LHCN-M2 (cell line): ENCODE data around the gene EGFL8. TPM values are rescaled to one million over a fixed set of nuclear protein-coding genes. Genes with fewer than 3 reads are reported as not detected.
"Not testable (repeated sequence)": the region's sequence is repeated elsewhere in the genome, so short reads cannot be mapped to it uniquely, and the experiment has no call there.

Experiments
- DNase-seq: peaks from one replicate; pipeline ENCODE4 v3.0.0-alpha.2; 2012; ENCODE audit warnings: low read depth
- total RNA-seq: library from RNA; depleted of rRNA; stranded (reverse); fragments of >200 nt; gene quantifications from 2 replicates; pipeline ENCODE4 v1.2.3, GENCODE V29; 2014

EGFL8 gene
- total RNA-seq, 1 experiment from 2014 or later = 2.4 TPM

DNA sequence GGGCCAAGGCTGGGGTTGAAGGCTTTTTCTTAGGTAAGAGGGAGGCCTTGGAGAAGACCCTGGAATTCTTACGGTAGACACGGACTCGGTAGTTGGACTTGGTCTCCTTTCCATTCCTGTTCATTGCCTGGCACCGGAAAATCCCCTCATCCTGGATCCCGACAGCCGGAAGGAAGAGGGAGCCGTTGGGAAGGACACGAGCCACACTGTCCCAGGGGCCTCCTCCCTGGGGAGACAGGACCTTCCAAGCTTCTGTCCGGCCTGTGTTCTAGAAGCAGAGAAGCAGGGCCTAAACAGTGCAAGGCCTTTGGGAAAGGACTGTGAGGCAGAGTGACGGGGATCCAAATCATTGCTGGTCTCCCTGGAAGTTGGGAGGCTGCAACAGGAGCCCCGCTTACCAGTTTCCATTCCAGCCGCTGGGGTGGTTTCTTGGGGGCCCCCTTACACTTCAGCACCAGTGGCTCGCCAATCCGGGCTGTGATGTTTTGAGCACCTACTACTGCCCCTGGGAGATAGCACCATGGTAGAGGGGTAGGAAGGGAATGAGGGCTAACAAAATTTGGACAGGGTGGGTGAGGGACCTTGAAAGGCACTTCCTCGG lies 19.2 kb downstream of the EGFL8 start:
- no peak for DNase-seq

DNA sequence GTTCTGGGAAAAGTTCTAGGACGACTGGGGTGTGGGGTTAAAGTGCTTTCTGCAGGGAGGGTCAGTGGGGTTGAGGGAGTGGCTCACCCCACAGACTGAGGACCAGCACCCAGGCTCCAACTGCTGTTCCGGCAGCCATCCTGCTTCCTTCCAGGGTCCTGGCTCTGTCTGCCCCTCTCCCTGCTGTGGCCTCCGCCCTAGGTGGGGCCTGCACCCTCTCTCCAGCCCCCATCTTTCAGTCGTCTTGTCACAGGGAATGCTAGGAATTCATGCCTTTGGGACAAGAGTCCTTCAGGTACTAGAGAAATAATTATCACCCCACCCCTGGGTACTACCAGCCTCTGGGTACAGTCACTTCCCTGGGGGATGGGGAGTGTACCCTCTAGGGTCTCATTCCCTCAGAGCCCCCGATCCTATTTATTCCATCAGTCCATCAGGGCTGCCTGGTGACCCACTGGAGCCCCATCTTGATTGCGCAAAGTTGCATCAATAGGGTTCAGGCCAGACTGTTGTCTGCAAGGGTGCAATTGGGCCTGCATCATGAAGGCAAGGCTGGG lies 19.8 kb downstream of the EGFL8 start, which contains the start of gene AGER:
TSS of gene AGER (minus strand) at position 170 of the 557 bp plus-strand sequence. CDS start at position 139, 31 bp downstream.
- DNase-seq = no peak

DNA sequence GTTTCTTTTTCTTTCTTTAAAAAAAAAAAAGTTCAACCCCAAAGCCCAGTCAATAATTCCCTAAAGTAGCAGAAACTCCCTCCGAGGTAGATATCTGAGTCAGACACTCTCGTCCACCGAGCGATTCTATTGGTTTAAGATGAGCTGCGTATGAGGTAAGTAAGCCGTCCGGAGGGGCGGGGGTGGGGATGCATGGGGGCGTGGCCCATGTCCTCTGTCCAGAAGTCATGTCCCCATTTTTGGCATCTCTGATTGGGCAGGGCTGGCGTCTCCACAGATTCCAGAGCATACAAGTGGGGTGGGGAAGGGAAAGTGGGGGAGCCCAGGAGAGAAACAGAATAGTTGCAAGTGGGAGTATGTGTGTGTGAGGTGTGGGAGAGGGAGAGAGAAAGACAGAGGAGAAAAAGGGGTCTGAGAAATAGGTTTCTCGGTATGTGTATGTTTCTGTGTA lies 21.3 kb downstream of the EGFL8 start:
- DNase-seq = peak; percentile 88

DNA sequence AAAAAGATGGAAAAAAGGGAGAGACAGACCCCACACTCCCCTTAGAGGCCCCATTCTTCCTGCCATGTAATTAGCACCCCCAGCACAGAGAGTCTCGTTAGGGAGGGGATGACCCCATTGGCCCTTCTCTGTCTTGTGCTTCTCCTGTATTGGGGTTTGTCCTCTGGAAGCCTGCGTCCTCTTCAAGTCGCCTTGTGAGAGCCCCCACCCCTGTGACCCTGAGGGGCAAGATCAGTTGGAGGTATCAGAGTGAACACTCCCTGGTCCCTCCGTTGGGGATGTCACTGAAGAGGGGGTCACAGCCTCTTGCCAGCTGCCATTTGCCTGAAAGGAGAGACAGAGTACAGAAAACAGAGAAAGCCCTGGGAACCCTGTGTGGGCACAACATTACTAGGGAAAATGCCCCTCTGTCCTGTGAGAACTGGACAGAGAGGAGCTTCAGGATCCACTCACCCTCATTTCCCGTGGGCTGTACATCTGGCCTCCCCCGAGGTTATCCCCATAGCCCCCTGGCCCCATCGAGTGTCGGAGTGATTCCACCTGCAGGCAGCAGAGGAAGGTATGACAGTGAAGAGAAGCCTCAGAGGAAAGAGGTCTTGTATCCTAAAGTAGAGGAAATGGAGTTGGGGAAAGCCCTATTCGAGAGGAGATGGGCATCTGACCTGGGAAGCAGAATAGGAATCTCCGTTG lies 21.9 kb downstream of the EGFL8 start:
- DNase-seq = not testable (repeated sequence)

DNA sequence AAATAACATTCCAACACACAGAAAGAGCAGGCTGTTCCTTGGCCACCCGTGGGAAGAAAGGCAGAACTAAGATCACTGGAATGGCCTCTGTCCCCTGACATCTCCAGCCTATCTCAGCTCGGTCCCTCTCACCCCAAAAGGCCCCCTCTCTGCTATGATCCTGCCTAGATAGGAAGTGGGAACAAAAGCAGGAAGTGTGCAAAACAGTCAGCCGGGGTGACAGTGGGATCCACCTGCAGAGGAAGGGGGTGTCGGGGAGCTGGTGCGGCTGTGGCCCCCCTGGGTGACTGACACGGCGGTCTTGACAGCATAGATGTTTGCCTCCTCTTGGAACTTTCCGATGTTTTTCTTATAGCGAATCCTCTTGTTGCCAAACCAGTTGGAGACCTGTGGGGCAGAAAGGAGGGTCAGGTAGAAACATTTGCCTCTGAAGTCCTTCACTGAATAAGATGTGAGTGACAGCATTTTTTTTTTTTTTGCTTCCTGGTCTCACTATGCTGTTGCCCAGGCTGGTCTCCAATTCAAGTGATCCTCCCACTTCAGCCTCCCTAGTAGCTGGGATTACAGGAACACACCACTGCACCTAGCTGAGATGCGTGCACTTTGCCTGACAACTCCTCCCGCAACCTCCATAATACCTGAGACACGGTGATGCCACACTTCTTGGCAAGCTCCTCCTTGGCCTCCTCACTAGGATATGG lies 22.8 kb downstream of the EGFL8 start:
- no peak for DNase-seq

DNA sequence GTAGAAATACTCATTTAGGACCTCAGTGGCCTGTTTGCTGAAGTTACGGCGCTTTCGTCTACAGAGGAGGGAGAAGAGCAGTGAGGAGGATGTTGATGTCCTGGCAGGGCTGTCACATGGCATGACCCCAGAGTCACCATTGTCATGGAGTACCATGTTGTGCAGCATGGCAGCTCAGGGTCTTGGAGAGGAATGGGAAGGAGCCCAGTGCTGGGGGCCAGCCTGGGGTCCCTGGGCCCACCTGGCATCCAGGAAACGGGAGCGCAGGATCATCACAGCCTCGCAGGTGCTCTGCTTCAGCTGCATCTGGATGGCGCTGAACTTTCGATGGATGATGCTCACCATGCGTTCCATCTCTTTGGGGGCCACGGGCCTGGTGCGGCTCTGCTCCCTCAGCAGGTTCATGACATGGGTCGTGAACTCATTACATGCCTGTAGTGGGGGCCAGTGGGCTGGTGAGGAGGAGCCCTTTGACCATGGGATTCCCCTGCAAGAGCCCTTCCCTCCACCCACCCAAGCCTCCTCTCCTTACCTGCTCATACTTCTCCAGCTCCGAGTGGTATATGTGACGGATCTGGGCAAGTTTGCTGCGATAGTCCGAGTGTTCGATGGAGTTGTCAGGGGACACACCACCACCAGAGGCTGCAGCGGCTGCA lies 23.5 kb downstream of the EGFL8 start:
- not testable (repeated sequence) for DNase-seq

DNA sequence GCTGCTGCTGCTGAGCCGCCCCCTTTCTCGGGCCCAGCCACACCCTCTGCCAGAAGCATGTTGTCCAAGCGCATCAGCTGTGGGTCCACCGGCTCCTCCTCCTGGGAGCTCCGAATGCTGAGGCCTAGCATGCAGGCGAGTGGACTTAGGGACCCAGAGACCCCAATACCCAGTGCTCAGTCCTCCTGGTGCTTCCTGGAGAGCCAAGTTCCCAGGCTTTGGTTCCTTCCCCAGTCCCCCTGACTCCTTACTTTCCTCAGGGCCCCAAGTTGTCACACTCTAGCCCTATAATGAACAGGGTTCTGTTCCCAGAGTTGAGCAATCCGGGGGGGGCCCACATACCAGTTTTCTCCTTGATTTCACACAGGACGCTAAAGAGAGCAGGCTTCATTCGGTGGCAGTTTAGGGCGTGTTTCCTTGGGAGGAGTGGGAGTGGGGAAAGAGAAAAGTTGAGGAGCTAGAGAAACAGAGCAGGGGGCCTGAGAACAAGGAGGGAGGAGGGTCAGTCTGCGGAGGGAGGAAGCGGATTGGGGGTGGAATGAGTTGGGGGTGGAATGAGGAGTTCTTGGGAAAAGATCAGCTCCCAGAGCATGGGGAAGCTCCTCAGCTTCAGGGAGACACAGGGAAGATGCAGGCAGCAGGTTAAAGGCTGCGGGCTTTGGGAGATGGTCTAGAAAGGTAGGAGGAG lies 24.1 kb downstream of the EGFL8 start:
- DNase-seq = peak; percentile 35

DNA sequence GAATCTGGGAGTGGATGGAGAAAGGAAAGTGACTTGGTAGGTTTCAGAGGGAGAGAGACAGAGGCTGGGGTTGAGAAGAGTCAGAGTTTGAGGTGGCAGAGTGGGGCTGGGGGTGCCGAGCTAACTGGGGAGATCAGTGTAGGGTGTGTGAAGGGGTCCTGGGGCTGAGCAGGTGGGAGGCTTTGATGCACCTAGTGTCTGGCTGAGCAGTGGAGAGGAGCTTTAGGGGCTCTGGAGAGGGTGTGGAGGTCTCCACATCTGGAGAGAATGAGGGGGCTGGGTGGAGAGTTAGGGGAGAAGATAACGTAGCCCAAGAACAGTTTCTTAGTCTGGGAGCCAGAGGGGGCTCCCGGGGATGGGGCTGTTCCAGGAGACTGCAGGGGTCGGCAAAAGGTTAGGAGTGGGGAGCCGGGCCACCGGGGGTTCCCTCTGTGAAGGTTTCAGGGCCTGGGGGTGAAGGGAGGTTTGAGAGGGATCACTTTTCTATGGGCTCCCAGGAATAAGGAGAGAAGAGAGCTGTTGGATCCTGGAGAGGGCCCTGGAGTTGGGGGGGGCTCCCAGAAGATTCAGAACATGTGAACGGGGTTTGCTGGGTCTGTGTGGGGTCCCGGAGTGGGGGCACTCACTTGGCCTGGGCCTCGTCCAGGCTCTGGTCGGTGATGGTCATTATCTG lies 24.8 kb downstream of the EGFL8 start:
- no peak for DNase-seq

DNA sequence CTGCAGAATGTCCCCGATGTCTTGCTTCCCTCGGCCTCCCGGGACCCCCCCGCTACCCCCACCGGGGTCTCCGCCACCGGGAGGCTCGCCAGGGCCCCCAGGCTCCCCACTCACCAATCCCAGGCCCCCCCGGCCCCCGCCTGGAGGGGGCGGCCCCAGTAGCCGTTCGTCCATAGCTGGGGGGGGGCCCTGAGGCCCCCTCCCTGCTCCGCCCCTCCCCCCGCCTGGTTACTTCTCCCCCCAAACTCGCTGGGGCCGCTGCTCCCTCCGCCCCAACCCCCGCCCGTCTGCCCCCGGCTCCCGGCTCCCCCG lies 25.3 kb downstream of the EGFL8 start:
- DNase-seq = no peak

DNA sequence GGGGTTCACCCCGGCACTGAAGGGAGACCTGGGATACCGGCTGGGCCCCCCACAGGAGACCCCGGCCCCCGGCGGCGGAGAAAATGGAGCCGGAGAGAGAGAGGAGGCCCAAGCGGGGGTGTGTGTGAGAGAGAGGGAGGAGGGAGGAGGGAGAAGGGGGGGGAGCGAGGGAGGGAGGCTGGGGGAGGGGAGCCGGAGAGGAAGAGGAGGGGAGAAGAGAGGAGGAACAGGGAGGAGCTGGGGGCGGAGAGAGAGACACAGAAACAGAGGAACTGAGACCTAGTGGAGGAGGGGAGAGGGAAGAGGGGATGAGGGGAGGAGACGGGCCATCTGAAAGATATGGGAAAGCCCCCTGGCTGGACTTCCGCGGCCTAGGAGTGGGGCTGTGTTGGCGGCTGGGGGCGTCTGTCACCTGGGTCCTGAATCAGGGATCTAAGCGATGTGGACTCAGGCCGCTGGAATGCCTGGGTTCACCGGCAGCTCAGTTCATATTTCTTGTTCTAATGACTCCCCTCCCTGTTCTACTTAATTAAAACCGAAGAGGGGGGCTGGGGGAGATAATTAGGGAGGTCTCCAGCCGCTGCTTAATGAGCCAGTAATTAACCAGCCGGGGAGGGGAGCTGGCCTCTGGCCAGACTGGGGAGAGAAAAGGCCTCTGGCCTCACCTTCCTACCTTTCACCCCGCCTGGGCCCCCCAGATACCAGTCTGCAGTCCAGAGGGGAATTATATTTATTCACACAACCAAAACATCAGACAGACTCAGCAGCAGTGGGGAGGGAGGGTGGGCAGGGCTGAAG lies 25.9 kb downstream of the EGFL8 start, which contains the start of gene PBX2:
TSS of gene PBX2 (minus strand) at position 149 of the 798 bp plus-strand sequence. CDS start 287 bp downstream, outside the sequence.
- peak; percentile 85 for DNase-seq

DNA sequence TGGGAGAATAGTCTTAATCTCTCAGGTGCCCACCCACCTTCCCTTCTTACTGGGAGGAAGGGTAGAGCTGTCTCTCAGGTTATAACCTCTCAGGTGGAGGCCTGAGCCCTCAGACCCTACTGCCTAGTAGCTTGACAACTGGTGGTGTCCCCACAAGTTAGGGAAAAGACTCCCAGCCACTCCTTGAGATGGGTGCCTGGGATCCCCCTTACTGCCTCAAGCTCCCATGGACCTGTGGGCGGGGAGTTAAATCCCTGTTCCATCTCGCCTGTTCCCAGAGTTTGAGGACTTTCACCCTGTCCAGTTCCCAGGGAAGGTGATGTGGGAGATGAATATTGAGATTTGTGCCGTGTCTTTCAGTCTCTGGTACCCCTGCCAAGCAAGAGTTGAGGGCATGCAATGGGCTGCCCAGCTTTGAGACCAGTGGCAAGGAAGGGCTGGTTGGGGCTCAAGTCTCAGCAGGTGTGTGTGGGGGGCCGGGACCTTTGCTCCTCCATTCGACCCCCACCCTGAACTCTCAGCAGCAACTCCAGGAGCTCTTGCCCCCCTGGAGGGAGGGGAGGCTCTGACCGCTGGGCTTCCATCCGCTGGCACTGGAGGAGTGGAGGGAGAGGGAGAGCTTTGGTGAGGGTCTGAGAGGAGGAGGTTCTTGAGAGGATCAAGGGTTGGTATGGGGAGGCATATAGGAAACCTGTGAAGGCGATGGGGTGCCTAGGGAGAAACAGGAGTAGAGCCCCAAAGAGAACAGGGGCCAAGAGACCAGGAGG lies 26.7 kb downstream of the EGFL8 start:
- no peak for DNase-seq

DNA sequence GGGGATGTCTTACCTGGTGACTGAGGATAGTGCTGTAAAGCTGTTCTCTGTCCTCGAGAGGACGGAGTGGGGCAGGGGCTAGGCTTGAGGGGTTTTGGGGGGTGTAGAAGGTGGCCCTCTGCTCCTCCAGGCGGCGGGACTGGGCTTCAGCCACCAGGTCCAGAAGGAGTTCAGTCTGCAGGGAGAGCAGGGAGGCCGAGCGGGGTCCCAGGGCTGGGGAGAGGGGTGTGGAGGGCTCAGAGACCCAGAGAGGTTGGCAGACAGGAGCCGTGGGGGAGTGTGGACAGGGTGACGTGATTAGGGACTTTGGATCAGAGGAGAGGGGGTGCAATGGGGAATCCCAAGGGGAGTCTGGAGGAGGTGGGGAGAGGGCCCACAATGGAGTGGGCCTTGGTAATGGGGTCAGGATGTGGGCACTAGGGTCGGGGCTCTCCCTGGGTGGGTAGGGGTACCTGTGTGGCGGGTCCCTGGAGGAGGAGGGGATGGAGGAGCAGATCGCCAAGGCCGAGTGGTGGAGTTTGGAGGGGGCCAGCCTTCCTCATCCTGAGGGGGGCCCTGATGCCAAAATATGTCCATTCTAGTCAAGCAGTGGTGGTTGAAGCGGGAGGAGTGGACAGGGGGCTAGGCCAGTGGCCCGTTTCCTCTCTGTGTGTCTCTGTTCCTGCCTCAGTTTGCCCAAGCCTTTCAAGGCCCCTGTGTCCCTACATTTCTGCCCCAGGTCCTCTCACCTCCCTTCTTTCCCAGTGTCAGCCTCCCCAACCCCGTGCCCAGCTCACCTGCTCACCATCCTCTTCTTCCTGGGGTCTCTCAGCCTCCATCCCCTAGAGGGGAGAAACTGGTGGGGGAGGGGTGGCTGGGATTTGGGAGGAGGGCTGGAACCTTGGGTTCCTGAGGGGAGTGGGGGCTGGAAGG lies 27.6 kb downstream of the EGFL8 start:
- DNase-seq = no peak

DNA sequence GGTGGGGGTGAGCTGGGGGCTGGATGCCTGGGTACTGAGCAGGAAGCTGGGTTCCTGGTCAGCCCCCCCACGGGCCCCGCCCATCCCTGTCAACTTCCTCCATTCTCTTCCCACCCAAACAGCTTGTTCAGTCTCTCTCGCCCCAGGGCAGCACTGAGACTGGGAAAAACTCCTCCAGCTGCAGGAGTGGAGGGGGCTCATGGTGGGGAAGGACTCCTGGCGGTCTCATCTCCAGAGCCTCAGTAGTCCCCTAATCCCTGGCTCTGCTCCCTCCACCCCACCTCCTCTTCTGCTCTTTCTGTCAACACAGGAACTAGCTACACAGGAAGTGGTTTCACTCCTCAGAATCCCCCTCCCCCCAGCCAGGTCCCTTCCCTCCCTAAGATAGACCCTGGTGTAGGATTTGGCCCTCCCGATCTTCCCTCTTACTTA lies 28.2 kb downstream of the EGFL8 start, which contains the start of gene GPSM3:
TSS of gene GPSM3 (minus strand) at position 36 of the 432 bp plus-strand sequence. CDS start 130 bp downstream, outside the sequence.
- no peak for DNase-seq

DNA sequence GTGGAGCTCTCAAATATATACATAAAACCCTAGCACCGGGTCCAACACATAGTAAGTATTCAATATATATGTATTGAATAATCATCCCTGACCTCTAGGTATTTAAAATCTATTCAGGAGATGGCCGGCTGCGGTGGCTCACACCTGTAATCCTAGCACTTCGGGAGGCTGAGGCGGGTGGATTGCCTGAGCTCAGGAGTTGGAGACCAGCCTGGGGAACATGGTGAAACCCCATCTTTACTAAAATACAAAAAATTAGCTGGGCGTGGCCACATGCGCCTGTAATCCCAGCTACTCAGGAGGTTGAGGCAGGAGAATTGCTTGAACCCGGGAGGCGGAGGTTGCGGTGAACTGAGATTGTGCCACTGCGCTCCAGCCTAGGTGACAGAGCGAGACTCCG lies 28.7 kb downstream of the EGFL8 start:
- not testable (repeated sequence) for DNase-seq

DNA sequence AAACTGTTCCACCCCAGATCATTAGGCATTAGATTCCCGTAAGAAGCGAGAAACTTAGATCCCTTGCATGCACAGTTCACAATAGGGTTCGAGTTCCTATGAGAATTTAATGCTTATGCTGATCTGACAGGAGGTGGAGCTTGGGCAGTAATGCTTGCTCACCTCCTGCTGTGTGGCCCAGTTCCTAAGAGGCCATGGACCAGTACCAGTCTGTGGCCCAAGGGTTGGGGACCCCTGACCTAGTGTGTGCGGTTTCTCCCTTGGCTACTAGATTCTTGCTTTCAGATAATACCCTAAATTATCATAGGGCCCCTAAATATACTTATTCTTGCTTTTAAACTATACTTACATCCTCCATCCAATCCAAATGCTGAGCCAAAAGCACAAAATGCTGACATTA lies 30.0 kb downstream of the EGFL8 start:
- DNase-seq = no peak

DNA sequence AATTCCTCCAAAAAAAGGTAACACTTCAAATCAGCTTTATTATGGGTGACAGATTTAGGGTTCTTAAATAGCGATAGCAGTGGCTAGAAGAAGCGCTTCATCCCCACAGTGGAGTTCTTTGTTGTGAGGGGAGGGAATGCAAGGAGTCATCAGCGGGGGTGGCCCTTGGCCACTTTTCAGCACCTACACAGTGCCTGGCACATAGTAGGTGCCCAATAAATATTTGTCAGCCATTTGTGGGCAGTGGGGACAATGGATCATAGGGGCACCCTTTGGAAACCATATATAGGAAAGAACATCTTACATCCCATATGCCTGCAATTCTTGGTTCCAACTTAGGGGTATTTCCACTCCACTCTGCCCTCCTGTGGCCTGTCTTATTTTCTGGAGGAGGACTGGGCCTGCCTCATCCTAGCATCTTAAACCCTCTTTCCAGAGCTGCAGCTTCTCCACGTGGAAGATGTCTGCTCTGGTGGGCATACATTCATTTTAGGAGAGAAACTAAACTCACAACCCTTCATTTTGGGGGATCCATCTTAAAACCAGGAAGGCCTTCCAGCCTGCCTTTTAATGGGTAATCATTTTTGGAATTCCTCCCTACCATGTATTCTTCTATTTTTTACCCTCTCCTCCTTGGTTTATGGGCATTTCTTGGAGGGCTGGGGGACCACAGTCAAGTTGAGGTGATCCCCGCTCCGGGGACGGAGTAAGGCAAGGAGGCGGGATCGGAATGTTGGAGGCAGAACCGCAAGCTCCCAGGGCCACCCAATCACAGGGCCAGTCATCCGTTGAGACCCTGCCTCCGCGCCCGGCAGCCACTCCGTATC lies 30.6 kb downstream of the EGFL8 start:
- peak; percentile 67 for DNase-seq

DNA sequence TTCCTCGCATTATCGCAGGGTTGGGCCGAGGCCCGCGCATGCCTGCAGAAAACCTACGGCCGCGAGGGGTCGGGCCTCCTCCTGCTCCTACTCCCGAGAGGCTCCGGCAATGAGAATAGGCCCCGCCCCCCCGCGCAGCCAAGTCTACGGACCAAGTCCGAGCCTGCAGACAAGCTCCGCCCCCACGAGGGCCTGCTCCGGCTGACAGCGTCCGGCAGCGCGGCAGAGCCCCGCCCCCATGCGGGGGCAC lies 31.2 kb downstream of the EGFL8 start:
- DNase-seq = peak; percentile 100
